A673 (cell line): ENCODE measurements around the gene ADGRG3. TPM values are rescaled to one million over a fixed set of nuclear protein-coding genes. Genes with fewer than 3 reads are reported as not detected.

Source experiments
- BruUV-seq: library from RNA; stranded (reverse); fragments of 400-500 nt; replicated peaks from 2 replicates; lab custom pipeline; 2021; lab: Mats Ljungman, UMichigan
- CTCF ChIA-PET: fragments of 300-600 bp; sonication (Branson Sonifier 250); formaldehyde crosslinking; loops from one replicate; lab custom pipeline; 2022; ENCODE audit warnings: antibody characterized with exemption; lab: Charles Lee
- POLR2A ChIA-PET: fragments of 300-600 bp; sonication (Branson Sonifier 250); formaldehyde crosslinking; loops from one replicate; lab custom pipeline; 2022; ENCODE audit warnings: antibody characterized with exemption; ENCODE audit not compliant: low non-redundant PET; lab: Charles Lee
- DNase-seq: peaks from one replicate; pipeline ENCODE4 v3.0.0-alpha.2; 2015; ENCODE audit warnings: low spot score
- H3K27ac ChIP-seq: fragments of 200-600 bp; sonication (generic); 2 replicates; pipeline ENCODE4 v1.5.1; 2016; ENCODE audit warnings: mixed run types, low read depth, mild to moderate bottlenecking, mixed read lengths, antibody characterized with exemption, low read length; ENCODE audit not compliant: poor library complexity, severe bottlenecking
- H3K27me3 ChIP-seq: fragments of 200-600 bp; sonication (generic); replicated peaks from 2 replicates; pipeline ENCODE4 v1.6.1; 2017; ENCODE audit warnings: mixed run types, low read depth, mild to moderate bottlenecking, mixed read lengths, antibody characterized with exemption, low read length; ENCODE audit not compliant: insufficient read depth, poor library complexity
- H3K36me3 ChIP-seq: fragments of 200-600 bp; sonication (generic); 2 replicates; pipeline ENCODE4 v1.6.1; 2016; ENCODE audit warnings: mixed run types, mild to moderate bottlenecking, mixed read lengths, antibody characterized with exemption, low read length; ENCODE audit not compliant: insufficient read depth, poor library complexity, severe bottlenecking
- H3K4me1 ChIP-seq: fragments of 200-600 bp; sonication (generic); 2 replicates; pipeline ENCODE4 v1.6.1; 2017; ENCODE audit warnings: mixed run types, mild to moderate bottlenecking, mixed read lengths, antibody characterized with exemption, low read length; ENCODE audit not compliant: insufficient read depth, poor library complexity, severe bottlenecking
- H3K4me3 ChIP-seq: fragments of 200-600 bp; sonication (generic); 2 replicates; pipeline ENCODE4 v1.5.1; 2016; ENCODE audit warnings: low read depth, mixed run types, mild to moderate bottlenecking, mixed read lengths, low read length; ENCODE audit not compliant: poor library complexity, severe bottlenecking
- H3K9me3 ChIP-seq: fragments of 200-600 bp; sonication (generic); 2 replicates; pipeline ENCODE4 v1.6.1; 2016; ENCODE audit warnings: mixed run types, low read depth, mild to moderate bottlenecking, mixed read lengths, antibody characterized with exemption, low read length; ENCODE audit not compliant: poor library complexity, severe bottlenecking
- CTCF ChIP-seq: fragments of 300-800, 200-600 bp; sonication (generic); conservative IDR thresholded peaks from 2 replicates; pipeline ENCODE4 v1.5.1; 2017; ENCODE audit warnings: low read depth, mild to moderate bottlenecking, antibody characterized with exemption, low read length, moderate library complexity, mixed read lengths
- EZH2 ChIP-seq: fragments of 200-600 bp; sonication (generic); IDR thresholded peaks from 2 replicates; pipeline ENCODE4 v1.6.1; 2017; ENCODE audit warnings: borderline replicate concordance, low read depth, mild to moderate bottlenecking, mixed read lengths, antibody characterized with exemption, low read length; ENCODE audit not compliant: poor library complexity, severe bottlenecking
- intact Hi-C: fragments of 100-400 bp; cut with micrococcal nuclease; formaldehyde crosslinking; loops from one replicate; pipeline ENCODE4 v1.10.0; 2022; ENCODE audit not compliant: unreplicated experiment
- total RNA-seq: library from RNA; stranded (reverse); gene quantifications from 2 replicates; pipeline ENCODE4 v1.2.3, GENCODE V29; 2021

Gene ADGRG3
- total RNA-seq, 1 experiment from 2014 or later = not detected

- CTCF ChIA-PET = no interaction called here
- Histone ChIP-seq H3K4me3 (no peak overlapping the region), H3K4me1 (no peaks in the 10 kb centered on the region), H3K27ac (no peak overlapping the region), H3K9me3 (no peaks in the 10 kb centered on the region), H3K27me3 (no peaks in the 10 kb centered on the region), H3K36me3 (no peaks in the 10 kb centered on the region)
- intact Hi-C loops = no loop called here
- POLR2A ChIA-PET = no interaction called here
- TF ChIP-seq CTCF (no peak), EZH2 (no peak)
- no TSS peak for BruUV-seq
- DNase-seq = no peak
Observed at GRCh38 chr16:57698812-57699405, 30.8 kb downstream of the ADGRG3 start.

- no peak for DNase-seq
- ChIA-PET POLR2A (no interaction called here), CTCF (no interaction called here)
- no peak overlapping the region for H3K27ac ChIP-seq
- H3K4me1 ChIP-seq = no peaks in the 10 kb centered on the region
- TF ChIP-seq EZH2 = no peak
- TF ChIP-seq CTCF = no peak
- no peaks in the 10 kb centered on the region for H3K9me3 ChIP-seq
- H3K27me3 ChIP-seq = no peaks in the 10 kb centered on the region
- BruUV-seq = no TSS peak
- intact Hi-C loops = no loop called here
- no peaks in the 10 kb centered on the region for H3K36me3 ChIP-seq
- H3K4me3 ChIP-seq = no peak overlapping the region
Observed at GRCh38 chr16:57699481-57699880, 31.4 kb downstream of the ADGRG3 start.

GRCh38 chr16:57699899-57700298 lies 31.8 kb downstream of the ADGRG3 start:
- no peak for TF ChIP-seq EZH2
- TF ChIP-seq CTCF = no peak
- no TSS peak for BruUV-seq
- DNase-seq = no peak
- ChIA-PET POLR2A (no interaction called here), CTCF (no interaction called here)
- no peak overlapping the region for H3K4me3 ChIP-seq
- no peaks in the 10 kb centered on the region for H3K4me1 ChIP-seq
- no peaks in the 10 kb centered on the region for H3K9me3 ChIP-seq
- H3K36me3 ChIP-seq = no peaks in the 10 kb centered on the region
- no peak overlapping the region for H3K27ac ChIP-seq
- intact Hi-C loops = no loop called here
- H3K27me3 ChIP-seq = no peaks in the 10 kb centered on the region
